Stomach (tissue), 9 donors: Measurements from ENCODE around the gene TAX1BP1. TPM values are rescaled to one million over a fixed set of nuclear protein-coding genes. Genes with fewer than 3 reads are reported as not detected.

ENCODE experiments used
- DNase-seq, 2 donors: peaks; one replicate each; pipeline versions ENCODE4 v3.0.0 to v3.0.0-alpha.2; 2013 to 2019
- H3K27ac ChIP-seq, 5 donors: fragments of 200-600 bp in 4 of 5; sonication (generic) in 4 of 5; one replicate each; pipeline ENCODE4 v1.5.1; 2013 to 2019; ENCODE audit warnings: mild to moderate bottlenecking in 1 of 5, moderate library complexity in 1 of 5
- H3K27me3 ChIP-seq, 3 donors: fragments of 200-600 bp; sonication (generic); one replicate each; pipeline ENCODE4 v1.5.1; 2017 to 2019; ENCODE audit warnings: mixed run types in 1 of 3
- H3K36me3 ChIP-seq, 4 donors: fragments of 200-600 bp; sonication (generic); 1 replicate in 3 of 4; 2 replicates in 1 of 4; pipeline ENCODE4 v1.5.1; 2016 to 2019
- H3K4me1 ChIP-seq, 4 donors: fragments of 200-600 bp; sonication (generic); one replicate each; pipeline ENCODE4 v1.5.1; 2016 to 2019
- H3K4me3 ChIP-seq, 4 donors: fragments of 200-600 bp; sonication (generic) in 3 of 4; one replicate each; pipeline ENCODE4 v1.5.1; 2016 to 2019; ENCODE audit warnings: mild to moderate bottlenecking in 1 of 4
- H3K9me3 ChIP-seq, 4 donors: fragments of 200-600 bp; sonication (generic); one replicate each; pipeline ENCODE4 v1.5.1; 2016 to 2019
- CTCF ChIP-seq, 7 experiments: fragments of 450-650 bp in 4 of 7; fragments of 200-600 bp in 3 of 7; sonication (generic) in 3 of 7; IDR thresholded peaks; one replicate each; pipeline ENCODE4 v1.5.1; 2016 to 2019; ENCODE audit warnings: antibody characterized with exemption in 7 of 7, control low read depth in 2 of 7, mild to moderate bottlenecking in 1 of 7
- EP300 ChIP-seq: sonication (generic); formaldehyde crosslinking; IDR thresholded peaks from one replicate; pipeline ENCODE4 v1.6.1; 2017; ENCODE audit warnings: antibody characterized with exemption
- POLR2A ChIP-seq, 4 donors: fragments of 450-650 bp; IDR thresholded peaks; one replicate each; pipeline ENCODE4 v1.6.1; 2016; ENCODE audit warnings: antibody characterized with exemption in 4 of 4, control low read depth in 2 of 4, mild to moderate bottlenecking in 1 of 4, moderate library complexity in 1 of 4
- POLR2AphosphoS5 ChIP-seq, 3 donors: sonication (generic); formaldehyde crosslinking; IDR thresholded peaks; one replicate each; pipeline ENCODE4 v1.6.1; 2016; ENCODE audit warnings: antibody characterized with exemption in 3 of 3
- WGBS, 5 donors: extraction: QIAGEN DNeasy Blood & Tissue Kit in 3 of 5; methylation state at CpG; one replicate each; pipeline versions ENCODE4 v1.1.5 to v1.1.7; 2013 to 2018; 5-methylcytosine and 5-hydroxymethylcytosine counted together
- intact Hi-C: fragments of 100-400 bp; cut with DNase I; formaldehyde crosslinking; loops from one replicate; pipeline ENCODE4 v1.15.1; 2023; ENCODE audit warnings: low total_unique reads
- polyA plus RNA-seq, 3 donors: library from polyadenylated mRNA; stranded (reverse); fragments of 200-250 nt; gene quantifications; one replicate each; pipeline ENCODE4 v1.2.3, GENCODE V29; 2013
- total RNA-seq, 5 donors: library from RNA; depleted of rRNA; stranded (reverse); fragments of >200 nt; gene quantifications; one replicate each; pipeline versions ENCODE4 v1.1.0 to v1.2.3, GENCODE V29; 2014 to 2016
- donor health status: healthy with polysubstance abuse.
- donor health status: Bipolar disorder and iron deficiency.
- donor health status: healthy.

The TAX1BP1 gene
- total and polyA plus RNA-seq, 8 donors: 43.4 to 199 (median 71.0) TPM

GRCh38 chr7:27863880-27864279 is 123.9 kb downstream of the TAX1BP1 start:
- Histone ChIP-seq H3K36me3 (peaks cover 0 to 7% (median 2%) of the 10 kb centered on the region in 4 donors), H3K4me1 (no peaks in the 10 kb centered on the region), H3K9me3 (no peaks in the 10 kb centered on the region), H3K27ac (no peak overlapping the region), H3K27me3 (no peaks in the 10 kb centered on the region), H3K4me3 (no peak overlapping the region)
- TF ChIP-seq CTCF (IDR thresholded peaks at IDR 0.05) (no peak), POLR2AphosphoS5 (IDR thresholded peaks at IDR 0.05) (no peak), EP300 (no peak), POLR2A (IDR thresholded peaks at IDR 0.05) (no peak)
- 91 to 98% (median 96%) methylated on average over 11 of the region's 11 CpGs for WGBS, 5 donors
- intact Hi-C loops: no loop called here
- no peak for DNase-seq

- WGBS, 5 donors: 45 to 60% (median 47%) methylated on average over 2 of the region's 2 CpGs
- Histone ChIP-seq H3K27ac (no peak overlapping the region), H3K4me3 (no peak overlapping the region), H3K9me3 (no peaks in the 10 kb centered on the region), H3K4me1 (no peaks in the 10 kb centered on the region), H3K27me3 (no peaks in the 10 kb centered on the region), H3K36me3 (peaks cover 0 to 7% (median 2%) of the 10 kb centered on the region in 4 donors)
- no peak for TF ChIP-seq CTCF (IDR thresholded peaks at IDR 0.05)
- TF ChIP-seq POLR2AphosphoS5 (IDR thresholded peaks at IDR 0.05): no peak
- TF ChIP-seq POLR2A (IDR thresholded peaks at IDR 0.05): no peak
- TF ChIP-seq EP300: no peak
- intact Hi-C loops: no loop called here
- DNase-seq: no peak
Observed at GRCh38 chr7:27866256-27866655, 126.3 kb downstream of the TAX1BP1 start.

GRCh38 chr7:27866828-27867672 is 127.1 kb downstream of the TAX1BP1 start:
- Histone ChIP-seq H3K27ac (no peak overlapping the region), H3K4me1 (peaks cover 0 to 4% (median 0%) of the 10 kb centered on the region in 4 donors)

GRCh38 chr7:27868131-27868550 is 128.2 kb downstream of the TAX1BP1 start:
- H3K4me3 ChIP-seq: no peak overlapping the region
- H3K9me3 ChIP-seq: no peaks in the 10 kb centered on the region
- TF ChIP-seq CTCF (IDR thresholded peaks at IDR 0.05) (no peak), POLR2AphosphoS5 (IDR thresholded peaks at IDR 0.05) (no peak), POLR2A (IDR thresholded peaks at IDR 0.05) (no peak), EP300 (no peak)
- no peak overlapping the region for H3K27ac ChIP-seq
- DNase-seq: no peak
- peaks cover 0 to 14% (median 3%) of the 10 kb centered on the region in 4 donors for H3K4me1 ChIP-seq
- 94 to 97% (median 95%) methylated on average over 14 to 15 of the region's 15 CpGs for WGBS, 5 donors
- H3K27me3 ChIP-seq: no peaks in the 10 kb centered on the region
- intact Hi-C loops: no loop called here
- peaks cover 0 to 7% (median 2%) of the 10 kb centered on the region in 4 donors for H3K36me3 ChIP-seq

More at GRCh38 chr7:27866828-27867672, 127.1 kb downstream of the TAX1BP1 start:
- DNase-seq: no peak
- 88 to 94% (median 93%) methylated on average over 17 of the region's 17 CpGs for WGBS, 5 donors
- TF ChIP-seq POLR2AphosphoS5 (IDR thresholded peaks at IDR 0.05): no peak
- no peaks in the 10 kb centered on the region for H3K27me3 ChIP-seq
- peaks cover 0 to 7% (median 2%) of the 10 kb centered on the region in 4 donors for H3K36me3 ChIP-seq
- H3K4me3 ChIP-seq: no peak overlapping the region
- intact Hi-C loops: no loop called here
- H3K9me3 ChIP-seq: no peaks in the 10 kb centered on the region

- no peak for DNase-seq
- Histone ChIP-seq H3K9me3 (no peaks in the 10 kb centered on the region), H3K36me3 (peaks cover 0 to 4% (median 0%) of the 10 kb centered on the region in 4 donors), H3K4me3 (no peak overlapping the region), H3K27ac (no peak overlapping the region), H3K4me1 (peaks cover 1 to 23% (median 10%) of the 10 kb centered on the region in 4 donors), H3K27me3 (no peaks in the 10 kb centered on the region)
- no peak for TF ChIP-seq EP300
- no peak for TF ChIP-seq POLR2AphosphoS5 (IDR thresholded peaks at IDR 0.05)
- WGBS, 5 donors: 90 to 95% (median 94%) methylated on average over 7 of the region's 7 CpGs
- intact Hi-C loops: no loop called here
Observed at GRCh38 chr7:27869056-27869455, 129.1 kb downstream of the TAX1BP1 start.
